Fibroblast of pulmonary artery (primary cell): ENCODE data around the gene BBS4.

ENCODE experiments used
- DNase-seq: peaks from one replicate; pipeline ENCODE4 v3.0.0-alpha.2; 2010; ENCODE audit warnings: low read depth
- H3K4me3 ChIP-seq: replicated peaks from 2 replicates; pipeline ENCODE4 v1.5.1; 2011; ENCODE audit warnings: low read depth, mild to moderate bottlenecking, control low read depth, low read length, moderate library complexity
- TF ChIP-seq, protein P1 (sequence below): IDR thresholded peaks from 2 replicates; pipeline ENCODE4 v1.5.1; 2011; ENCODE audit warnings: mild to moderate bottlenecking, control low read depth, low read length, inconsistent platforms; ENCODE audit errors: missing control alignments

BBS4 gene

DNA sequence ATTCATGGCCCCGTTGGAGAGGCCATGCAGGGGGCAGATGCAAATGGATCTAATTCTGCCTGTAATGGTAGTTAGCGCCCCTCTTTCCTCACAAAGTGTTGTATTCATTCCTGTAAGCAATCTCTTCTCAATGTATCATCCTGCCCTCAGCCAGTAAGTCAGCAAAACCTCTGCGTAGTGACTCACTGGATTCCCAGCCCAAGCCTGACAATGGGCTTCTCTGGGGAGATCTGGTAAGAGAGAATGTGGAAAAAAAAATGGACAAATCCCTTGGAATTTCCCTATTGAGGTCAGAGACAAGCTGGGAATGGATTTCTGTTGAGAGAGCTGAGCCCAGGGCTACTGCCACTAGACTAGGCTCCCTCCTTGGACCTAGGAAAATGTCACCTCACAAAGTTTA lies 72.2 kb downstream of the BBS4 start:
- H3K4me3 ChIP-seq: no peak overlapping the region
- TF ChIP-seq, protein P1, sequence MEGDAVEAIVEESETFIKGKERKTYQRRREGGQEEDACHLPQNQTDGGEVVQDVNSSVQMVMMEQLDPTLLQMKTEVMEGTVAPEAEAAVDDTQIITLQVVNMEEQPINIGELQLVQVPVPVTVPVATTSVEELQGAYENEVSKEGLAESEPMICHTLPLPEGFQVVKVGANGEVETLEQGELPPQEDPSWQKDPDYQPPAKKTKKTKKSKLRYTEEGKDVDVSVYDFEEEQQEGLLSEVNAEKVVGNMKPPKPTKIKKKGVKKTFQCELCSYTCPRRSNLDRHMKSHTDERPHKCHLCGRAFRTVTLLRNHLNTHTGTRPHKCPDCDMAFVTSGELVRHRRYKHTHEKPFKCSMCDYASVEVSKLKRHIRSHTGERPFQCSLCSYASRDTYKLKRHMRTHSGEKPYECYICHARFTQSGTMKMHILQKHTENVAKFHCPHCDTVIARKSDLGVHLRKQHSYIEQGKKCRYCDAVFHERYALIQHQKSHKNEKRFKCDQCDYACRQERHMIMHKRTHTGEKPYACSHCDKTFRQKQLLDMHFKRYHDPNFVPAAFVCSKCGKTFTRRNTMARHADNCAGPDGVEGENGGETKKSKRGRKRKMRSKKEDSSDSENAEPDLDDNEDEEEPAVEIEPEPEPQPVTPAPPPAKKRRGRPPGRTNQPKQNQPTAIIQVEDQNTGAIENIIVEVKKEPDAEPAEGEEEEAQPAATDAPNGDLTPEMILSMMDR: no peak
- DNase-seq: peak; percentile 93

DNA sequence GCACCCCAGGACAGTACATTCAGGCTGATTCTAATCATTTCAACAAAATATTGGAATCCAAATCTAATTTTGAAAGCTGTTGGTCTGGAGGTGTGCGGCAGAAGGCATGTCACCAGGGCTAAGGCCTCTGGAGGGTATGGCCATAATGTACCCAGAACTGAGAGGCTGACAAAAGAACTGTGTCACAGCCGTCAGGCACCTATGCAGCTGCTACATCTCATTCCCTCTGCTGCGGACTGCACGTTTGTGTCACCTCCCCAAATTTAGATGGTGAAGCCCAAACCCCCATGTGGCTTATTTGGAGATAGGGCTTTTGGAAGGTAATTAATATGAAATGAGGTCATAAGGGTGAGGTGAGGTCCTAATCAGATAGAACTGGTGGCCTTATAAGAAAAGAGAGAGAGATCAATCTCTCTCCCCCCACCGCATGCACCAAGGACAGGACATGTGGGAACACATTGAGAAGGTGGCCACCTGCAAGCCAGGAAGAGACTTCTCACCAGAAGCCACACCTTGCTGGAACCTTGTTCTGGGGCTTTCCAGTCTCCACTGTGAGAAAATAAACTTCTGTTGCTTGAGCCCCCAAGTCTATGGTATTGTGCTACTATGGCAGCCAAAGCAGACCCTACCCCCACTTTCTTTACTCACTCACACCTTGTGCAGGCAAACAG lies 74.7 kb downstream of the BBS4 start:
- TF ChIP-seq, protein P1: no peak
- no peak overlapping the region for H3K4me3 ChIP-seq
- DNase-seq: no peak

DNA sequence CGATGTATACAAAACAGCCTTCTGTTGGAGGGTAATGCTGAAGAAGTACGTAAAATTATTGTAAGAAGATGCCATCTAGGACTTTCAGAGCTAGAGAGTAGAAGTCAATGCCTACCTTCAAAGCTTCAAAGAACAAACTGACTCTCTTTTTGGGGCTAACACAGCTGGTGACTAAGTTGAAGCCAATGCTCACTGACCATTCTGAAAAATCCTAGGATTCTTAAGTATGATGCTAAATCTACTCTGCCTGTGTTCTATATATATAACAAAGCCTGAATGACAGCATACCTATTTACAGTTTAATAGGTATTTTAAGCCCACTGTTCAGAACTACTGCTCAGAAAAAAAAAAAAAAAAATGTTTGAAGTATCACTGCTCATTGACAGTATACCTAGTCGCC lies 78.6 kb downstream of the BBS4 start:
- TF ChIP-seq, protein P1: no peak
- no peak for DNase-seq
- no peak overlapping the region for H3K4me3 ChIP-seq

DNA sequence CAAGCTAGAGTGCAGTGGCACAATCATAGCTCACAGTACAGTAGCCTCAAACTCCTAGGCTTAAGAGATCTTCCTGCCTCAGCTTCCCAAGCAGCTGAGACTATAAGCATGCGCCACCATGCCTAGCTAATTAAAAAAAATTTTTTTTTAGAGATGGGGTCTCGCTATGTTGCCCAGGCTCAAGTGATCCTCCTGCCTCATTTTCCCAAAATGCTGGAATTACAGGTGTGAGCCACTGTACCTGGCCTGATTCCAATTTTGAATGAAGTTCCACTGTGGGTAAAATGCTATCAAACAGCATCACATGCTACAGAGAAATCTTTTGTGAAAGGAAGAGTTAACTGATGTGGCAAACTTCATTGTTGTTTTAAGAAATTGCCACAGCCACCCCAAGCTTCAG lies 80.0 kb downstream of the BBS4 start:
- DNase-seq: no peak
- no peak overlapping the region for H3K4me3 ChIP-seq
- TF ChIP-seq, protein P1: no peak

DNA sequence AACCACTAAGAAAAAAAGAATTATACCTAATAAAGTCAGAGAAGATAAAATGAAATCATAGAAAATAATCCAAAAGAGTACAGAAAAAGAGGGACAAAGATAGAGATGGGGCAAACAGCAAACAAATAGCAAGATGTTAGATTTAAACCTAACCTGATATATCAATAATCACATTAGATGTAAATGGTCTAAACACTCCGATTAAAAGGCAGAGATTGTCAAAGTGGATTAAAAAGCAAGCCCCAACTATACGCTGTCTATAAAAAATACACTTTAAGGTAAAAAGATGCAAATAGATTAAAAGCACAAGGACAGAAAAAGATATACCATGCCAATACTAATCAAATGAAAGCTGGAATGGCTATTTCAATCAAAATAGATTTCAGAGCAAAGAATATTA lies 80.8 kb downstream of the BBS4 start:
- TF ChIP-seq, protein P1: no peak
- H3K4me3 ChIP-seq: no peak overlapping the region
- no peak for DNase-seq

DNA sequence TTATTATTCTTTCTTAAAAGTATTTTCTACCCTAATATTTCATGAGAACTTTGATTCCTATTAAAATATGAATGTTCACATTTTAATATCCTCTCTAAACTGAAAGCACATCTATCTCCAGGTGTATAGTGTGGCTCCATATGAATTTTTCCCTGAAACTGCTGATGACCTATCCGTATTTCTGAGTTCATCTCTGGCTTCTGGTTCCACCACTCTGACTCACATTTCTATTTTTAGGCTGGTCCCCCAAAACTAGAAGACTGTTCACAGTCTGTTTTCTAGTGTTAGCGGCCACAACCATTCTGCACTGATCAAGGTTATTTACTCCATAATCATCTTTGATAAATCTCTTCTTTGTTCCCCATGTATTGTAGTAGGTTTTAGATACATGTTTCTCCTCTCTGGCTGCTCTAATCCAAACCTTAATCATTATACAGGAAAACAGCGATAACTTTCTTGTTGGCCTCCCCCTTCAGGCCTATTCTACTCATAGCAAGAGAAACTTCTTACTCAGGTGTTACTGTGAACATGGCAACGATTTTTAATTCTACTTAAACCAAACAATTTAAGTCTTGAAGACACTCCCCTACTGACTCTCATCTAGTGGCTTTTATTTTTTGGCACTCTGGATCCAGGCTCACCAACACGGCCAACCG lies 84.8 kb downstream of the BBS4 start:
- DNase-seq: no peak
- no peak overlapping the region for H3K4me3 ChIP-seq
- TF ChIP-seq, protein P1: peak; percentile 15

DNA sequence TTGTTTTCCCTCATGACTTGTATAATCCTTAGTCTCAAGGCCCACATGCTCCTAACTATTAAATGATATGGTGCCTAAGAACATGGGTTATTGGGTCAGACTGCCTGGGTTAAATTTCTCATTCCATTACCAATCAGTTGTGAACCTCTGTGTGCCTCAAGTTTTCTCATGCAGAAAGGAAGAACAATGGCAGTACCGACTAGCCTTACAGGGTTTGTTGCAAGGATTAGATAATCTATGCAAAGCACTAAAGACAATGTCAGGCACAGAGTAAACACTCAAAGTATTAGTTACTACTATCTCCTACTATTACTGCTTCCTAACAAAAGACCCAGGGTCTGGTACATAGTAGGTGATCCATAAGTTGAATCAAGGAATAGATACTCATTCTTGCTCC lies 85.3 kb downstream of the BBS4 start:
- TF ChIP-seq, protein P1: no peak
- no peak overlapping the region for H3K4me3 ChIP-seq
- no peak for DNase-seq
